GM03348 (cell line): ENCODE measurements around the gene FARS2.
A peak's percentile ranks its signal among the peaks of the same experiment; 100 is the strongest.

Source experiments
- DNase-seq: peaks from one replicate; pipeline ENCODE4 v3.0.0; 2012; ENCODE audit warnings: low spot score

FARS2 gene

DNA sequence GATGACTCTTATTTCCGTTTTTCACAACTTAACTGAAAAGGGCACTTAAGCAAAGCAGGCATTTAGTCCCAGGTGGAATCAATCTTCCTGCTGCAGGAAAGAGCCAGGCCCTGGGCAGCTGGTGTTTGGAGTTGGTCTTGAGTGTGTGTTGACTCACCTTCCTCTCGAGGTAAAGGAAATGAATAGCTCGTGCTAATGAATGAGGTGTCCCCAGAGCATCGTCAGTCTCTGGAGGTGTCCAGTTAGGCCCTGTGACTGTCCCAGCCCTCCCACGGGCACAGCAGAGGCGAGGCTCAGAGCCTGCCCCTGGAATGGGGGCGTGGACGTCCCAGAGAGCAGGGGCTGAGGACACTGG, 467.7 kb downstream of the FARS2 start:
- DNase-seq: peak; percentile 33

DNA sequence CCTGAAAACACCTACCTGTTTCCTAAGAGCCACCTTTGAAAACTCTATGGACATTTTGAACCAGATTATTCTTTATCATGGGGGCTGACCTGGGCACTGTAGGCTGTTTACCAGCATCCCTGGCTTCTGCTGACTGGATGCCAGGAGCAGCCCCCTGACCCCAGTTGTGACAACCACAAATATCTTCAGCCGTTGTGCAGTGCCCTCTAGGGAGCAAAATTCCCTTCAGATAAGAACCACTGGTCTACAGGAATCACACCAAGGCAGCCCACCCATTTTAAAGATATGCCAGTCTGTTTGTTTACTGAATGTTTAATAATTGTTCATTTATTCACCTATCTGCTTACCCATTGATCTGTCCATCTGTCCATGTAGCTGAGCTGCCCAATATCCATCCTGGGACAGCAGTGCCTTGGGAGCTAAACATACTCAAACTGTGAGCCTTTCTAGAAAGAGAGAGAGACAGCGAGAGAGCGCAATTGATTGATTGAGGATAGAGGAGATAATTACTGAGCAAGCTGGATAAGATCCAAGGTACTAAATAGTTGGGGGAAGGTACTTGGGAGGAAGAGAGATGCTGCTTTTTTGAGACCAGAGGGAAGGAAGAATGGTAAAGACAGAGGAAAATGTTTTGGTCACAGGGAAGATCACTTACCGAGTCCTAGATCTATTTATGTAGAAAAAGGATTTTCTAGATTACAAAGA, 468.7 kb downstream of the FARS2 start:
- DNase-seq: no peak

DNA sequence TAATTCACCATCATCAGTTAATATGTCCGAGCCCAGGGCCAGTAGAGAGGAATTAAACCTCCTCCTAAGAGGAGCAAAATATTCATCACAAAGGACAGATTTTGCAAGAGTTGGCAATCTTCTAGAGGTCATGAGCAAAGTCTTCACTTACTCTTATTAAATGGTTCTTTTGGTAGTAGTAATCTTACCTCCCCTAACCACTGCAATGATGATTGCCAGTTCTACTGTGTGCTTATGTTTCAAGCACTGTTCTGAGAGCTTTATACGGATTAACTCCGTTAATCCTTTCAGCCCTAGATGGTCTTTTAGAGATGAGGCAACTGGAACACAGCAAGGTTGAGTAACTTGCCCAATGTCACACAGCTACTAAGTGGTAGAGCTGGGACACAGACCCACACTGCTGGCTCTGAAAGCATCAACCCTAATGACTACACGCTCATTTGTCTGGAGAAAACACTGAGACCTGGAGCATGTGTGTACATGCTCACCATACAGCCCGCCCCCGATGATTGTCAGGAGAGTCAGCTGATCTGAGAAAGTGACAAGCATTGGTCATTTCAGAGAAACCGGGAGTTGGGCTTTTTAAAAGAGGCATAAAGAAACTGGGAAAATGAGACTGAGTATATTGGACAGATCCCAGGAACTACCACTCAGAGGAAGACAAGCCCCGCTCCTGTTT, 469.4 kb downstream of the FARS2 start:
- DNase-seq: peak; percentile 44

DNA sequence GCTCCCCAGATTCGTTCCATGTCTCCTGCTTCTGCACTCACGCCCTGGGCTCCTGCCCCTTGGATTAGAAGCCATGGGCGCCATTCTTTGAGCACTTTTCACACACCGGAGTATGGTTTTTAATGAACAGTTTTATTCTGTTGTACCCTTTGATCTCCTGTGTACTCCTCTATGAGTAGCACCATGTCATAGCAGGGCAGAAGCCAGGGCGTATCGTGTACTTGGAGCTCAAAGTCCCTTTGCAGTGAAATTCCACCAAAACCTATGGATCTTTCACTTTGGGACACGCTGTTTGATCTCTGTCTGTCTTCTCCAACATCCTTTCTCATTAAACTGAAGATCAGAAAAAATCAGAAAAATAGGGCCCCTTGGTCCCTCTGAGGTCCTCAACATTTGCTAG, 470.1 kb downstream of the FARS2 start:
- DNase-seq: no peak

DNA sequence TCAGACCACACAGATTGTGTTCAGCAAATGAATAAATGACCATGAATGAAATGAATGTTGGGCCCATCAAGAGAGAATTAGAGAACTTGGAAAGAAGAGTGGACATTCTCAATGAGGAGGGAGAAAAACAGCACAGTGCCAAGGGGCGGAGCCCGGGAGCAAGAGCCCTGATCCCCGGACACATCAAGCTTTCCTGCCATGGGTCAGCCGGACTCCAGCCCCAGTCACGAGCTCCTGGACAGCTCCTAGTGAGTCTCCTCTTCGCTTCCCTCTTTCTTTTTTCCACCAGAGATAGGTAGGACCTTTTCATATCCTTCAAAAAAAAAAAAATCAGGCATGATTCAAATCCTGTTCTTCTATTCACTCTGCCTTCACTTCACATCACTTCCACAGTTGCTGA, 471.2 kb downstream of the FARS2 start:
- DNase-seq: no peak

DNA sequence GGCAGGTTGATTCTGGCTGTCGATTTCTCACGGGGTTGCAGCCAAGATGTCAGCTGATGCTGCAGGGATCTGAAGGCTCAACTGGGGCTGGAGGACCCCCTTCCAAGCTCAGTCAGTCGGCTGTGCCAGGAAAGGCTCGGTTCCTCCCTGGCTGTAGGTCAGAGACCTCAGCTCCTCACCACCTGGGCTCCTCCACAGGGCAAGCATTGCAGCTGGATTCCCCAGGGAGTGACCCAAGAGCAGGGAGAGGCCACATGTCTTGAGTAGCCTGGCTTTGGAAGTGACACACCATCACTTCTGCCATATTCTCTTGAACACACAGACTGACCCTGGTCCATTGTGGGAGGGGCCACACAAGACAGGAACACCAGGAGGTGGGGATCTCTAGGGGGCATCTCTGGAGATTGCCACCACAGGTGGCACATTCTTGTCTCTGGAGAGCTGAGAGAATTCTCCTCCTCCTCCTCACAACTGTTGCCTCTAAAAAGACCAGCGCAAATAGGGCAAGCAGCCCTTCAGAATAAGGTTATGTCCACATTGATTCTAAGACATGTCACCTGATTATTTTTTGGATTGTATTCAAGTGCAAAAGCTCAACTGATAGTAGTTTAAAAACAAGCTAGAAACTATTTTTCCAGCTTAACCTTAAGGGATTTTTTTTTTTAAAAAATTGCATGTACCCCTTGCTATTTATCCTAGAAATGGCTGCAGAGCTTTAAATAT, 474.9 kb downstream of the FARS2 start:
- no peak for DNase-seq

DNA sequence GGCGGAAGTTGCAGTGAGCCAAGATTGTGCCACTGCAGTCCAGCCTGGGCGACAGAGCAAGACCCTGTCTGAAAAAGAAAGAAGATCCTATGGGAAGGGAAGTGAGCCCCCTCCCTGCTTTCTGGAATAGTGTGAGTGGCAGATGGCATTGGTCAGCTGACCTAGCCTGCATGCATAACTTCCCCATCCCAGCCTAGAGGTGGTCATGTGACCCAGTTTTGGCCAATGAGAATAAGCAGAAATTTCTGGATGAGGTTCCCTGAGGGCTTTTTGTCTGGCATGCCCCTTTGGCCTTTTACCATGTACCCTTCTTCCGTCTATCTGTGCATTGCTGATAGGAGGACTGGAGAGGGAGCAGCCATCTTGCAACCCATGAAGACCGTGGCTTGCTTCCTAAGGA, 476.1 kb downstream of the FARS2 start:
- no peak for DNase-seq

DNA sequence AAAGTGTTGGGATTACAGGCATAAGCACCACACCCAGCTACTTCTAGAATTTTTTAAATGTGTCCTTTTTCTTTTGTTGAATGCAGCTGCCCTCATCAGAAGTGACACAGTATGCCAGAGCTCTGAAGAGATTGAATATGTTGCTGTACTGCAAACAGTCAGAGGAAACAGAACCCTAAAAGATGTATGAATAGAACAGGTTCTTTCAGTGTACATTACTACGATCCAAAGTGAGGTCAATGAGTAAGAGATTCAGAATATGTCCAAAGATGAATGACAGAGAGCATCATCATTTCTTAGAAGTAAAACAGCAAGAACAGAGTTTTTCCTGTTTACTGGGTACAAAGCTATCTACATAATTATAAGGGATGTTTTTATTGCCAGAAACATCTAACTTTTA, 476.9 kb downstream of the FARS2 start:
- DNase-seq: no peak

DNA sequence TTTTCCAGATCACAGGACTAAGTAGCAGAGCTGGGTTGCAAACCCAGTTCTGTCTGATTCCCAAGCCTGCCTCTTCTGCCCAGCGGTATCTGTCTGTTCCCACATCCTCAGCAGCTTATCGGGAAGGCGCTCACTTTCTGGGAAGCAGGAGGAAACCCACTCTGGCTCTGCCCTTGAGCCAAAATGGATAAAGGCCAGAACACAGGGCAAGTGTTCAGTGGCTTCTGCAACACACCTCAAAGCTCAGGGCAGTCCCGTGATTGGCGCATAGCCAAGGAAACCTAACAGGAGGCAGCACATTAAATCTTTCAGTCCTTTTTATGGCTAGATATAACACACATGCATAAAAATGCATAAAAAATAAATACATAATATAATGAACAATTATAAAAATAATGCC, 483.2 kb downstream of the FARS2 start:
- no peak for DNase-seq

DNA sequence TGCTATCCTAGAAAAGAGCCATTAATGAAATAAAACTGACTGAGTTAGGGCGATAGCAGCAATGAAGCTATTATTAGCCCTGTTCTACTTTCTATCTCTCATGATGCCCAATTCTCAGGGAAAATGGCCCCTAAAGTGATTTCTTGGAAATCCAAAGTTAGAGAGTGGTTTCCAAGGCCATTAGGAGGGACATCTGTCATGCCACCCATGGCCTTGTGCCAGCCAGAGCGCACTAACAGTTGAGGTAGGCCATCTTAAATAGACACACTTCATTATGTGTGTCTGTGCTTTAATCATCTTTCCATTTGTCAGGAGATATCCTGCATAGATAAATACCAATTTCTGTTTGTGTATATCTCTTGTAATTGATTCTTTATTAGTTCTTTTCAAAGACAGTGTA, 483.8 kb downstream of the FARS2 start:
- DNase-seq: no peak

DNA sequence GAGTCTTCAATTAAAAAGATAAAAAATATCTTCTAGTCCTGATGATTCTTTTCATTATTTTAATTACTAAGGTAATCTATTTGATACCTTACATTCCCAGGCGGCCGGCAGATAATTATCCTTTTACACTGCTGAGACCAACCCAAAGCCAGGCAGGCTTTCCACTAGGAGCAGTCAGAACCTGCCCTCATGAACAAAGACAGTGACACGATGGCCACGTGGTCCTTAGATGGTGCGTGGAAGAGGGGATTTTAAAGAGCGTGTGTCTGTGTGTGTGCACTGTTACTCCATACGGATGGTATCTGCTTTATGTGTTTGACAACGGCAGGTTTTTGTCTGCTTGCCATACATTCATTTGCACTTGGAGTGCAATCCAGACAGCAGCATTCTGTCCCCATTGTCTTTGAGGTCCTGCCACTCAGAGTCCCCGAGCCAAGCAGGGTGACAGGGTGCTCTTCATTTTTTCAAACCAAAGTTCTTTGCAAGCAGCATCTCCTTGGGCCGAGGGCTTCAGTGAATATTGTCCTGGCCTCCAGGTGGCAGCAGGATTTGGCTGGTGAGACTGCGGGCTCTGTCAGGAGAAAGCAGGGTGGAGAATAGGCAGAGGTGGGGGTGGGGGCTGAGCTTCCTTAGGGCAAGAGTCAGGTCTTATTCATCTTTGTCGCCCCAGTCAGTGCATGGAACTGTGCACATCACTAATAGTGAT, 484.9 kb downstream of the FARS2 start:
- DNase-seq: peak; percentile 58

DNA sequence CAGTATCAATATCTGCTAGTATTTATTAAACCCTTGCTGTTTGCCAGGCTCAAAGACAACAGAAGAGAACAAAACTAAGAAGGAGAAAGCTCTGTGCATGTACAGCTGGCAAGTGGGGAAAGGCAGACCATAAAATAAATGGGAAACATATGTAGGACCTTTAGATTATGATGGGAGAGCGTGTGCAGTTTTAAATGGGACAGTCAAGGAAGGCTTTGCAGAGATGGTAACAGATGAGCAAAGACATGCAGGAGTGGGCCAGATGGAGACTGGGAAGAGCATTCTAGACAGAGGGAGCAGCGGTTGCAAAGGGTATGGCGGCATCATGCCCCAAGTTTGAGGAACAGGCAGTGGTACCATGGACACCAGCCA, 485.4 kb downstream of the FARS2 start:
- DNase-seq: no peak

DNA sequence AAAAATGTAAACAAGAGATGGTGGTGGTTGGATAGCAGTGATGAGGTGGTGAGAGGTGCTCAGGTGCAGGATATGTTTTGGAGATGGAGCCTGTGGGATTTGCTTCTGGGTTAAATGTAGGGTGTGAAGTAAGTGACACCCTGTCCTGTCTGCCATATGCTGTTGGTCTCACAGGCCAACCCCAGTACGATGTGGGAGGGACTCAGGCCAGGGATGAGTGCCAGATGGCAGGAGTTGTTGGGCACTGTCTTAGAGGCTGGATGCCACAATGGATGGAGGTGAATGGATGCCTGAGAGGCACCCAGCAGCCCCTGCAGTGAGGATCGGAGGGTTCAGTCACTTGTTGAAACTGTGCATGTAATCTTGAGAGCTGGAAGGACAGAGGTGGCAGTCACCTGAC, 486.1 kb downstream of the FARS2 start:
- no peak for DNase-seq

DNA sequence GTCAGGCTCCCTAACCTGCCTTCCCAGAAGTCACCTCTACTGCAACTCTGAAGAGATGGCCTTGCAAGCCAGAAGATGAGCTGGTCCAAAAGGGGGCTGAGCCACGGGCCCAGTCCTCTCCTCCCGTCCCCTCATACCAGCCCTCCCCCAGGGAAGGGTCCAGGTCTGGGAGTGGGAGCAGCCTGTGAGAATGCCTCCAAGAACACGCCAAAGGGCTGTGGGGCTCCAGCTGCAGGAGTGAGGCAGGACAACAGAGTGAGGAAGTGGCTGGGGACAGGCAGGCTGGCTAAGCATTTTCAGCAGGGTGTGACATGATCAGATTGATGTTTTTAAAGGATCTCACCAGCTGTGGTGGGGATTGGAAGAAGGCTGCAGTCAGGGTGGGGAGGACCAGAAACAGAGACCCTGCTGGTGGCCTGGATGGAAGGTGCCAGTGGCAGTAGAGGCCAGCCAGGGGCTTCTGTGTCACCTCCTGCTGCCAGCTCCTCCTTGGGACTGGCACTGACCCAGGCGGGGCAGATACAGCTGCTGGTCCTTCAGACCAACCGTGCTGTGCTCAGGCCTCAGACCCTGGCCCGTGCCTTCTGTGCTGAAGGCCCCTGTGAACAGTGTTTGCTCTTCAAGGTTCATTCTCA, 487.8 kb downstream of the FARS2 start:
- DNase-seq: no peak

DNA sequence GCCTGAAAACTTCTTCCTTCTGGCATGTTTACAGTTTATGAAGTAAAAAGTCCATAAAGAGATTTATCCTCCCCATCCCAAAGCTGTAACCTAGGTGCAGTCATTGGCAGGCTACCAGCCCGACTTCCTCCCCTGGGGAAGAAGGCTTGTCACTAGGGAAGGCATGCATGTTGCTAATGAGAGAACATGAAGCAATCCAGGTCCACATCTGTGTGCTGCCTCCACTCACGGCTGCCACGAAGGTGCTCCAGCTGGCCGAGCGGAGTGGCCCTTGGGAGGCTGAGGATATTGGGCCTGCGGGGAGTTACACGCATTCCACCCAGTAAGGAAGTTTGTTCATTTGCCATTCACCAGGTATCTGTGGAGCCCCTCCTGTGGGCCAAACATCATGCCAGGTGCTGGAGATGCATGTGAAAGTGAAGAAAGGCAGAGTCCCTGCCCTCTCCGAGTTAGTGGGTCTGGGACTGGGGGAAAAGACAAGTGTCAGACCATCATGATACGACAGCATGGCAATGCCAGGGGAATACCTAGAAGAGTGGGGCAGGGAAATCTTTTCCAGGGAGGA, 488.4 kb downstream of the FARS2 start:
- no peak for DNase-seq

DNA sequence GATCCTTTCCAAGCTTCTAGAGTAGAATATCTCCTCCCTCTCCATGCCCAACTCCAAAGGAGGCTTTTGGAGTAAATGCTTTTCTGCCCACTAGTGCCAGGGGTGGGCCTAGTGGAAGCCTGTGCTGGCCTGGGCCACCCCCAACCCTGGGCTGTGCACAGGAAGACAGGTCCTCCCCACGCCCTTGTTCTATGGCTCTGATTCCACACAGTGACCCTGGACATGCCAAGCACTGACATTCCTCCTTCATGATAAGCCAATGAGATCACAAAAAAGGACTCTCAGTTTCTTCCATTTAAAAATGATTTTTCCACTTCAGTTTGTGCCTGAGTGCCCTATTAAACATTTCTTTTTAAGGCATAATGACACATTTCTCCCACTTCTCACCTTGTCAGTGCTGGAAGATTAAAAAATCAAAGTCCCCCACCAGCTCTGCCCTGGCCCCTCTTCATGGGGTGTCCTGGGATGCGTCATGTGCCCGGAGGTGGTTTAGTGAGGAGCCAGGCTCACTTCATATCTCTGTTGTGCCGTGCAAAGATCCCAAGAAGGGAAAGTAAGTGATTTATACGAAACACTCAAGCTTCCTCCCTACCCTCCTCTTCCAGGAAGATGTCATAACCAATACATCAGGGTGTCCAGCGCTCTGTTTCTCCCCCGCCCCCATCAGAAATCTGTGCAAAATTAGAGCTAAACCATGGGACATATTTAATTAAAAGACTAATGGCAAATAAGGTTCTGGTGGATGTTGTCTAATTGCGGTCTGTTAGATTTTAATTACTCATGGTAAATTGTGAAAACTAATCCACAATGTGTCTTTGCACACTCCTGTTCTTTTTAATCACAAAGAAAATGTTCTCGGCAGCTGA, 490.4 kb downstream of the FARS2 start:
- DNase-seq: peak; percentile 51

DNA sequence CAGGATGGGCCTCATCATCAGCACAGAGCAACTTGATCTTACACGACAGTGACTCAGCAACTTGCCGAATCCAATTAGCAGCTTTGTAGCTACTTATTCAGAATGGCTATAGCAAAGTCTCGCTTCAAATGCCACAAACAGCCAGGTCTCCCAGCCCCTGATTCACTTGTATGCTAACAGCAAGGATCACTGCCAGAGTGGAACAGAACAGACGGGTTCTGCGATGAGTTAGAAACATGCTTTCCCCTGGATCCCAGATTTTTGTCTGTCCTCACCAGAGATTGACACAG, 491.0 kb downstream of the FARS2 start:
- DNase-seq: peak; percentile 75

DNA sequence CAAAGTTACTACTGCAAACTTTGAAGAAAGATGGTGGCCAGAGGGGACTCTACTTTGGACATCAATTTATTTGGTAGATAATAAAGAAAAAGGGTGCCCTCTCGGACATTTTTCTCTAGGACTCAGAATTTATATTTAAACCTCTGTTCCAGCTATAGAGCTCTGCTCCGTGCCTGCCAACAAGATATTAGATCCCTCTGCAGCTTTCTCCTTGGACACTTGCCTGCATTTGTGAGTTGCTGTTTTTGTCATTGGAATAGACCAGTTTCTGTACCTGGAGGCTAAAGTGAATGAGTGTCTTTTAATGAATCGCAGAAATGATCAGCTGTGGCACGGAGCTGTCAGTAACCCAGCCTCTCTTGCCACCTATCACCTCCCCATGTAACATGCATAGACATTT, 491.9 kb downstream of the FARS2 start:
- no peak for DNase-seq

DNA sequence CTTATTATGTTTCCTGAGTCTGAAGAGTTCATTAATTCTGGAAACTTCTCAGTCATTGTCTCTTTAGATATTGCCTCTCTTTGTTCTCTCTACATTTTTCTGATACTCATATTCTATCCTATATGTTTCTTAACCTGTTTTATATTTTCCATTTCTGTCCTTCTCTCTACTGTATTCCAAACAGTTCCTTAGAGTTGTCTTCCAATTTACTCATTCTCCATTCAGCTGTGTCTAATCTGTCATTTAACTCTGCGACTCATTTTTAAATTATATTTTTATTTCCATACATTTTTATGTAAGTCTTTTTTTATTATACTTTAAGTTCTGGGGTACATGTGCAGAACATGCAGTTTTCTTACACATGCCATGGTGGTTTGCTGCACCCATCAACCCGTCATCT, 493.6 kb downstream of the FARS2 start:
- DNase-seq: no peak

DNA sequence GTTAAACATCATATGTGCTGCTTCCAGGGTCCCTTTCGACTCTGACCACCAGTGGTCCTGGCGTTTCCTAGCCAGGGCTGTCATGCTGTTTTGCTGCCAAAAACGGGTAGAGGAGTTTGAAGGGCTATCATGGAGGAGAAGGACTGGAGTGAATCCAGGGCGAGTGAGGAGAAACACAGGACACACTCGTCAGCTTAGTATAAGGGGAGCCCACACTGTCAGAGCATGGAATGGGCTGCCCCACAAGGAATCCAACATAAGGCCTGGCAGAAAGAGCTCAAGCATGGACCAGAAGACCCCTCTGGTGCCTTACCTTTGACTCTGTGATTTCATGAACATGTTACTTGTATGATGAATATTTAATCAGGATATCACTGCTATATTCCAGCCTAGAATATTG, 498.3 kb downstream of the FARS2 start:
- DNase-seq: no peak

DNA sequence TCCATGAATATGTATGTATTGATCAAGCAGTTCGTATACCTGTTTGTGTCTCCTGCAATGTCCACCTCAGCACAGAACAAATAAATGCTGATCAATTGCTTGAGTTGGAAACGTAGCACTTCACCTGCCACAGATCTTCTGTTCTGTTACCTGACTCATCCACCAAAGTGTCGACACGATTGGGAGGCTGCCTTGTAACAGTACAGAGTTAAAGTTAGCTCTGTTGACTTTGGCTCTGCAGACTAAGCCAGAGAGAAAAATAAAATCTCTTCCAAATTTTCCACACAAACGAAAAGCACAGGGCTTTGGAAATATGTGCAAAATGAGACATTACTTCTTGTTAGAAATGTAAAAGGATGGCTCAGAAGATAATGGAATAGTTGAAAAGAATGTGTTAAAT, 500.1 kb downstream of the FARS2 start:
- no peak for DNase-seq
